Hepatocyte (in vitro differentiated cells): ENCODE data around the gene OR5K1. TPM values are rescaled to one million over a fixed set of nuclear protein-coding genes. Genes with fewer than 3 reads are reported as not detected.

Source experiments
- DNase-seq: peaks from one replicate; pipeline ENCODE4 v3.0.0-alpha.2; 2016; ENCODE audit warnings: low spot score
- H2AFZ ChIP-seq: fragments of 200-600 bp; sonication (generic); 2 replicates; pipeline ENCODE4 v1.6.0; 2016; ENCODE audit warnings: antibody characterized with exemption, mild to moderate bottlenecking
- H3K27ac ChIP-seq: fragments of 200-600 bp; sonication (generic); 2 replicates; pipeline ENCODE4 v1.5.1; 2016; ENCODE audit warnings: mild to moderate bottlenecking
- H3K27me3 ChIP-seq: fragments of 200-600 bp; sonication (generic); 2 replicates; pipeline ENCODE4 v1.6.1; 2016
- H3K36me3 ChIP-seq: fragments of 200-600 bp; sonication (generic); replicated peaks from 2 replicates; pipeline ENCODE4 v1.5.1; 2016; ENCODE audit warnings: low read depth; ENCODE audit not compliant: insufficient read depth
- H3K4me1 ChIP-seq: fragments of 200-600 bp; sonication (generic); 2 replicates; pipeline ENCODE4 v1.5.1; 2016; ENCODE audit warnings: mild to moderate bottlenecking, moderate library complexity; ENCODE audit not compliant: insufficient read depth
- H3K4me2 ChIP-seq: fragments of 200-600 bp; sonication (generic); 2 replicates; pipeline ENCODE4 v1.6.0; 2016
- H3K4me3 ChIP-seq: fragments of 200-600 bp; sonication (generic); 2 replicates; pipeline ENCODE4 v1.5.1; 2016; ENCODE audit warnings: mild to moderate bottlenecking
- H3K79me2 ChIP-seq: fragments of 200-600 bp; sonication (generic); 2 replicates; pipeline ENCODE4 v1.6.0; 2017; ENCODE audit warnings: mild to moderate bottlenecking
- H3K9me2 ChIP-seq: fragments of 200-600 bp; sonication (generic); replicated peaks from 2 replicates; pipeline ENCODE4 v1.6.0; 2017; ENCODE audit warnings: mild to moderate bottlenecking; ENCODE audit not compliant: insufficient read depth
- H3K9me3 ChIP-seq: fragments of 200-600 bp; sonication (generic); 2 replicates; pipeline ENCODE4 v1.5.1; 2016; ENCODE audit warnings: low read depth, mild to moderate bottlenecking
- H4K20me1 ChIP-seq: fragments of 200-600 bp; sonication (generic); 2 replicates; pipeline ENCODE4 v1.6.0; 2016; ENCODE audit warnings: mild to moderate bottlenecking; ENCODE audit not compliant: insufficient read depth, poor library complexity, severe bottlenecking
- EZH2 ChIP-seq: fragments of 200-600 bp; sonication (generic); IDR thresholded peaks from 2 replicates; pipeline ENCODE4 v1.6.1; 2016; ENCODE audit warnings: antibody characterized with exemption, mild to moderate bottlenecking, borderline replicate concordance
- EZH2phosphoT487 ChIP-seq: fragments of 200-600 bp; sonication (generic); IDR thresholded peaks from one replicate; pipeline ENCODE4 v1.6.1; 2018; ENCODE audit warnings: antibody characterized with exemption, mild to moderate bottlenecking, low read depth, moderate library complexity; ENCODE audit not compliant: unreplicated experiment, severe bottlenecking
- WGBS: methylation state at CpG from one replicate; pipeline ENCODE4 v1.1.6; 2016; ENCODE audit warnings: low lambda C conversion rate; ENCODE audit errors: missing lambda C conversion rate; 5-methylcytosine and 5-hydroxymethylcytosine counted together
- polyA plus RNA-seq: library from polyadenylated mRNA; unstranded; fragments of >200 nt; fragmentation: Nextera tagmentation; extraction: Ambion mirVana; gene quantifications from 2 replicates; pipeline ENCODE4 v1.2.1, GENCODE V29; 2016
- total RNA-seq: library from RNA; depleted of rRNA; stranded (reverse); fragments of >200 nt; gene quantifications from 2 replicates; pipeline ENCODE4 v1.2.3, GENCODE V29; 2014
- TF ChIP-seq, protein P1 (sequence below): fragments of 200-600 bp; sonication (generic); IDR thresholded peaks from 2 replicates; pipeline ENCODE4 v1.5.1; 2016; ENCODE audit warnings: antibody characterized with exemption, mild to moderate bottlenecking; ENCODE audit not compliant: poor library complexity

The OR5K1 gene
- total and polyA plus RNA-seq, 2 experiments from 2014 or later, result not detected

DNA sequence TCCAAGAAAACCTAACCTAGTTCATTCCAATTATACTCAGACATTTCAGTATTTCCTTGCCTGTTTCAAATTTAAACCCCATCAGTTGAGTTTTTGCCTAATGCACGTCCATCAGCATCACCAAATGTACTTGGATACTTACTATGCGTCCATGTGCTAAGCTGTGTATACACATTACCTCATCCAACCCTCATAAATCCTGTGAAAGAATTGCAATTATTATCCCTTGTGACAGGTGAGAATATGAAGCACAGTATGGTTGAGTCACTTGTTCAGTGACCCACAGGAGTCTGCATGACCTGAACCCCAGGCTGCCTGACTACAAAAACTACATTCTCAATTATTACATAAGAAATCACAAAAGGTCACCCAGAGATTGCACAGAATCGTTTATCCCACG lies 37.0 kb downstream of the OR5K1 start:
- no peak for DNase-seq
- Histone ChIP-seq H3K9me2 (no peaks in the 10 kb centered on the region), H3K4me3 (no peak overlapping the region), H3K4me1 (no peaks in the 10 kb centered on the region), H3K36me3 (no peaks in the 10 kb centered on the region), H3K79me2 (no peaks in the 10 kb centered on the region), H2AFZ (no peak overlapping the region), H3K27me3 (no peaks in the 10 kb centered on the region), H3K27ac (no peak overlapping the region), H4K20me1 (no peaks in the 10 kb centered on the region), H3K4me2 (no peak overlapping the region), H3K9me3 (no peaks in the 10 kb centered on the region)
- 69% methylated on average over 4 of the region's 4 CpGs for WGBS
- TF ChIP-seq EZH2phosphoT487 (no peak), EZH2 (no peak)

DNA sequence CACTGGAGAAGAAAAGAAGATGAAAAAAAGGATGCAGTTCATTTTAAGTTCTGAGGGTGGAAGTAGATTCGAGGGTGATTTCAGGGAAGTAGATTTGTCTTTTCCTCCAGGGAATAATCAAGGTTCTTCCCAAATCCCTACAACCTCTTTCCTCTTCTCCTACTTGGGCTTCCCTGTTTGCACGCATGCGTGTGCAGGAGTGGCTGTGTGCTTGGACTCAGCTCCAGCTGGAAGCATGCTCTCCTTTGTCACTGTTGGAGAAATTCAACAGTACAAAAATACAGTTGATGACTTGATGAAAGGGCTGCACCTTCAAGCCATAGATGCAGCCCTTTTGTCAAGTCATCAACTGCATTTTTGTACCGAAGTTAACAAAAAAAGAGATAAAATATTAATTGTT lies 38.3 kb downstream of the OR5K1 start:
- WGBS, result 90% methylated on average over 4 of the region's 4 CpGs
- no peak overlapping the region for H3K27ac ChIP-seq

DNA sequence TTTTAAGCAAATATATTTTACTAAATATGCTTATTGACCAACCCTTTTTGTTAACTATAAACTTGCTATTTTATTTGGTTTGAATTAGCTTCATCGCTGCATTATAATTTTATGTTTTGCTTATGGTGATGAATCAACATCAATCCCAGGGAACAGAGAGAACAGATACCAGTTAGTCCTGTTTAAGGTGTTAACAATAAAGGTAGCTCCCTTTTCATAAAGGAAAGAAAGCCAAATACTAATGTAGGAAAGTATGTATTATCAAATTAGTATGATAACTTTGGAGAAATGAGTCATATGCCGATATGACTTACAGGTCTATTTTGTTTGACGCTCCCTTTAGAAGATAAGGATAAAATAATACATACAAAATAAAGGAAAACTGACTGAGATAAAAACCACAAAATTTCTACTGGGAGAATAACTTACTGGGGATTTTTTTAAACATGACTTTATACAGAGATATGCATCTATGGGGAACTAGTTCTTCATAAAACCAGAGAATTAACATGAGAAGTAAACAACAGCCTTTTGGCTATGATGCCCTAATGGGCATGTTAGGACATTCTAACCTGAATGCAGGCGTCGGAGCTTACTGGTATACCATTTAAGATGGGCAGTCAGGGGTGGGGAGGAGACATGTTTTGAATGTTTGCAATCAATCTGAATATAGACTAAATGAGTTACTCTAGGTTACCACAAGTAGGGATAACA lies 39.0 kb downstream of the OR5K1 start:
- H3K27ac ChIP-seq, result no peak overlapping the region
- TF ChIP-seq, protein P1, sequence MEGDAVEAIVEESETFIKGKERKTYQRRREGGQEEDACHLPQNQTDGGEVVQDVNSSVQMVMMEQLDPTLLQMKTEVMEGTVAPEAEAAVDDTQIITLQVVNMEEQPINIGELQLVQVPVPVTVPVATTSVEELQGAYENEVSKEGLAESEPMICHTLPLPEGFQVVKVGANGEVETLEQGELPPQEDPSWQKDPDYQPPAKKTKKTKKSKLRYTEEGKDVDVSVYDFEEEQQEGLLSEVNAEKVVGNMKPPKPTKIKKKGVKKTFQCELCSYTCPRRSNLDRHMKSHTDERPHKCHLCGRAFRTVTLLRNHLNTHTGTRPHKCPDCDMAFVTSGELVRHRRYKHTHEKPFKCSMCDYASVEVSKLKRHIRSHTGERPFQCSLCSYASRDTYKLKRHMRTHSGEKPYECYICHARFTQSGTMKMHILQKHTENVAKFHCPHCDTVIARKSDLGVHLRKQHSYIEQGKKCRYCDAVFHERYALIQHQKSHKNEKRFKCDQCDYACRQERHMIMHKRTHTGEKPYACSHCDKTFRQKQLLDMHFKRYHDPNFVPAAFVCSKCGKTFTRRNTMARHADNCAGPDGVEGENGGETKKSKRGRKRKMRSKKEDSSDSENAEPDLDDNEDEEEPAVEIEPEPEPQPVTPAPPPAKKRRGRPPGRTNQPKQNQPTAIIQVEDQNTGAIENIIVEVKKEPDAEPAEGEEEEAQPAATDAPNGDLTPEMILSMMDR, result no peak
- TF ChIP-seq EZH2phosphoT487 (no peak), EZH2 (no peak)
- WGBS, result 96% methylated on average over 5 of the region's 5 CpGs
- H3K36me3 ChIP-seq, result no peaks in the 10 kb centered on the region
- H3K4me3 ChIP-seq, result no peak overlapping the region
- H2AFZ ChIP-seq, result no peak overlapping the region
- H3K9me2 ChIP-seq, result no peaks in the 10 kb centered on the region
- no peaks in the 10 kb centered on the region for H3K27me3 ChIP-seq
- H3K79me2 ChIP-seq, result no peaks in the 10 kb centered on the region
- no peaks in the 10 kb centered on the region for H3K4me1 ChIP-seq
- no peaks in the 10 kb centered on the region for H4K20me1 ChIP-seq
- no peaks in the 10 kb centered on the region for H3K9me3 ChIP-seq
- H3K4me2 ChIP-seq, result no peak overlapping the region
- DNase-seq, result no peak

More for the DNA sequence above, 38.3 kb downstream of the OR5K1 start:
- no peak overlapping the region for H3K4me3 ChIP-seq
- TF ChIP-seq, protein P1, result no peak
- TF ChIP-seq EZH2phosphoT487 (no peak), EZH2 (no peak)
- no peaks in the 10 kb centered on the region for H3K36me3 ChIP-seq
- H3K4me2 ChIP-seq, result no peak overlapping the region
- DNase-seq, result no peak
- H3K4me1 ChIP-seq, result no peaks in the 10 kb centered on the region
- no peaks in the 10 kb centered on the region for H4K20me1 ChIP-seq
- H2AFZ ChIP-seq, result no peak overlapping the region
- no peaks in the 10 kb centered on the region for H3K79me2 ChIP-seq
- no peaks in the 10 kb centered on the region for H3K9me2 ChIP-seq
- no peaks in the 10 kb centered on the region for H3K27me3 ChIP-seq
- no peaks in the 10 kb centered on the region for H3K9me3 ChIP-seq

DNA sequence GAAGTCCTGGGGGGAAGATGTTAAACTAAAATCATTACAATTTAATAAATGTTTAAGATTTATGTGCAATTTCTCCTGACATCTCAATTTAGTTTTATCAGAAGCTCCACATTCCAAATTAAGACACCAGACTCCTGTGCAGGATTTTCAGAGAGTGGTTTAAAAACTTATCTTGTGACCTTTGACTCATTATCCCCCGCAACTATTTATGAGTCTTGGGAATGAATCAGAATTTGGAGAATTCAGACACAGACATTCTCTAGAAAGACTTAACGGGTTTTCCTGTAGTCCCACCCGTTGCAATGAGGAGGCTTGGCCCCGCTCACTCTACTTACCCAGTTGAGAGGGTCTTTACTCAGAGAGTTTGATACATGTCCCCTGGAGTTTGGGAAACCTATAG lies 41.5 kb downstream of the OR5K1 start:
- no peaks in the 10 kb centered on the region for H3K9me2 ChIP-seq
- H3K79me2 ChIP-seq, result no peaks in the 10 kb centered on the region
- 24% methylated on average over 4 of the region's 4 CpGs for WGBS
- no peak overlapping the region for H3K27ac ChIP-seq
- TF ChIP-seq EZH2, result no peak
- no peak overlapping the region for H3K4me2 ChIP-seq
- no peak overlapping the region for H2AFZ ChIP-seq
- H3K27me3 ChIP-seq, result no peaks in the 10 kb centered on the region
- H3K4me1 ChIP-seq, result no peaks in the 10 kb centered on the region
- no peaks in the 10 kb centered on the region for H3K9me3 ChIP-seq
- DNase-seq, result no peak
- H3K4me3 ChIP-seq, result no peak overlapping the region
- no peaks in the 10 kb centered on the region for H4K20me1 ChIP-seq
- H3K36me3 ChIP-seq, result no peaks in the 10 kb centered on the region
